SH-SY5Y (cell line): ENCODE measurements around the gene KLK3.

Experiments used
- GATA2 ChIP-seq: IDR thresholded peaks from 2 replicates; pipeline ENCODE4 v1.6.1; 2011; ENCODE audit warnings: mild to moderate bottlenecking, low read depth, low read length
- GATA3 ChIP-seq: IDR thresholded peaks from 2 replicates; pipeline ENCODE4 v1.6.1; 2011; ENCODE audit warnings: low read depth, mild to moderate bottlenecking, low read length, moderate library complexity

- TF ChIP-seq GATA3 (no peak), GATA2 (no peak)
Observed at GRCh38 chr19:50902640-50903039, 47.9 kb downstream of the KLK3 start.
